A549 (cell line): ENCODE measurements around the gene RNF10. TPM values are rescaled to one million over a fixed set of nuclear protein-coding genes. Genes with fewer than 3 reads are reported as not detected.

Experiments
- ATAC-seq, 2 experiments: fragments of 200-7000 bp in 1 of 2; fragments of >200 bp in 1 of 2; cut with Nextera tagmentation in 1 of 2; cut with Tn5 transposase in 1 of 2; 3 replicates each; pipeline versions ENCODE4 v1.8.0 to v1.9.1; 2018 to 2020; ENCODE audit warnings: mild to moderate bottlenecking in 1 of 2, moderate library complexity in 1 of 2
- CTCF ChIA-PET: fragments of 300-600 bp; sonication (Branson Sonifier 250); formaldehyde crosslinking; extraction: SDS; loops from one replicate; lab custom pipeline; 2021; ENCODE audit warnings: antibody characterized with exemption, inconsistent platforms; lab: Yijun Ruan, JAX
- POLR2A ChIA-PET: fragments of 350-600 bp; formaldehyde crosslinking; extraction: SDS; loops from one replicate; lab custom pipeline; 2021; ENCODE audit warnings: antibody characterized with exemption, inconsistent platforms; lab: Yijun Ruan, JAX
- DNase-seq, 2 experiments: peaks; one replicate each; pipeline versions ENCODE4 v3.0.0 to v3.0.0-alpha.2; 2011 to 2016; ENCODE audit warnings: low read depth in 1 of 2, low spot score in 1 of 2
- FAIRE-seq: peaks from 2 replicates; lab custom pipeline; 2011; peaks lifted over from hg19 to GRCh38; lab: Jason Lieb, UNC
- H3K27ac ChIP-seq, 2 experiments: fragments of >200 bp; sonication (Bioruptor Twin); formaldehyde crosslinking; 3 replicates each; pipeline ENCODE4 v1.5.1; 2016 to 2017
- H3K4me1 ChIP-seq: fragments of >200 bp; sonication (Bioruptor Twin); formaldehyde crosslinking; 3 replicates; pipeline ENCODE4 v1.6.1; 2016
- H3K4me2 ChIP-seq: fragments of >200 bp; sonication (Bioruptor Twin); formaldehyde crosslinking; 3 replicates; pipeline ENCODE4 v1.6.1; 2016
- H3K4me3 ChIP-seq: fragments of >200 bp; sonication (Bioruptor Twin); formaldehyde crosslinking; 3 replicates; pipeline ENCODE4 v1.5.1; 2016
- H3K9me3 ChIP-seq: fragments of >200 bp; sonication (Bioruptor Twin); formaldehyde crosslinking; 3 replicates; pipeline ENCODE4 v1.6.1; 2016
- CEBPB ChIP-seq, 2 experiments: fragments of >200 bp in 1 of 2; sonication (Bioruptor Twin) in 1 of 2; formaldehyde crosslinking in 1 of 2; IDR thresholded peaks; 2 replicates each; pipeline ENCODE4 v1.6.1; 2012 to 2016
- CHD4 ChIP-seq: fragments of 200-600 bp; sonication (generic); IDR thresholded peaks from 2 replicates; pipeline ENCODE4 v1.6.1; 2016; ENCODE audit warnings: antibody characterized with exemption, mild to moderate bottlenecking, borderline replicate concordance
- EHMT2 ChIP-seq: fragments of 200-600 bp; sonication (generic); IDR thresholded peaks from 2 replicates; pipeline ENCODE4 v1.6.1; 2016; ENCODE audit warnings: antibody characterized with exemption, low read depth, mild to moderate bottlenecking, moderate library complexity
- ESRRA ChIP-seq: fragments of 150-350 bp; IDR thresholded peaks from 2 replicates; pipeline ENCODE4 v1.6.1; 2014; ENCODE audit warnings: mild to moderate bottlenecking, low read length, borderline replicate concordance
- FOXS1 ChIP-seq: fragments of 250-450 bp; sonication (Bioruptor Pico); IDR thresholded peaks from 2 replicates; pipeline ENCODE4 v1.5.0; 2020; ENCODE audit warnings: mild to moderate bottlenecking, moderate library complexity
- GATA3 ChIP-seq: IDR thresholded peaks from 2 replicates; pipeline ENCODE4 v1.6.1; 2012; ENCODE audit warnings: borderline replicate concordance
- HEYL ChIP-seq: fragments of 250-450 bp; sonication (Bioruptor Pico); IDR thresholded peaks from 2 replicates; pipeline ENCODE4 v1.8.0; 2021; ENCODE audit warnings: mild to moderate bottlenecking, moderate library complexity
- HOXA7 ChIP-seq: fragments of 250-450 bp; sonication (Bioruptor Pico); IDR thresholded peaks from 2 replicates; pipeline ENCODE4 v1.5.0; 2020; ENCODE audit warnings: mild to moderate bottlenecking, moderate library complexity
- JUNB ChIP-seq: fragments of >200 bp; sonication (Bioruptor Twin); formaldehyde crosslinking; IDR thresholded peaks from 2 replicates; pipeline ENCODE4 v1.6.1; 2016
- KDM5A ChIP-seq: fragments of 200-600 bp; sonication (generic); IDR thresholded peaks from 2 replicates; pipeline ENCODE4 v1.6.1; 2016; ENCODE audit warnings: antibody characterized with exemption, mild to moderate bottlenecking
- MAZ ChIP-seq: fragments of 150-350 bp; IDR thresholded peaks from 2 replicates; pipeline ENCODE4 v1.6.1; 2014; ENCODE audit warnings: antibody characterized with exemption, low read depth, low read length, borderline replicate concordance
- NR3C1 ChIP-seq: fragments of >200 bp; sonication (Bioruptor Twin); formaldehyde crosslinking; IDR thresholded peaks from 3 replicates; pipeline ENCODE4 v1.6.1; 2017
- POLR2AphosphoS2 ChIP-seq: conservative IDR thresholded peaks from 2 replicates; pipeline ENCODE4 v1.6.1; 2012; ENCODE audit warnings: low read length, improper control_type of control experiment, inconsistent platforms
- RARB ChIP-seq: fragments of 250-450 bp; sonication (Bioruptor Pico); IDR thresholded peaks from 2 replicates; pipeline ENCODE4 v1.8.0; 2021; ENCODE audit warnings: mild to moderate bottlenecking, moderate library complexity
- RNF2 ChIP-seq: fragments of 200-600 bp; sonication (generic); IDR thresholded peaks from 2 replicates; pipeline ENCODE4 v1.6.1; 2016; ENCODE audit warnings: low read depth, mild to moderate bottlenecking, antibody characterized with exemption, moderate library complexity, borderline replicate concordance
- SREBF2 ChIP-seq: fragments of 450-650 bp; IDR thresholded peaks from 2 replicates; pipeline ENCODE4 v1.6.1; 2014; ENCODE audit warnings: mild to moderate bottlenecking, moderate library complexity
- WGBS: methylation state at CpG from one replicate; pipeline ENCODE4 v1.1.6; 2017; ENCODE audit errors: missing lambda C conversion rate; 5-methylcytosine and 5-hydroxymethylcytosine counted together
- polyA plus RNA-seq, 4 experiments: library from polyadenylated mRNA; depleted of rRNA in 3 of 4; stranded (reverse); fragments of >200 nt; fragmentation: RNase III in 1 of 4; extraction: RNeasy Plus Mini Kit Qiagen cat#74134 plus additional on column Dnase treatment in 1 of 4; gene quantifications; 2 replicates in 3 of 4; 3 replicates in 1 of 4; pipeline ENCODE4 v1.2.3, GENCODE V29; 2011 to 2017
- TF ChIP-seq, protein P1 (sequence below): fragments of >200 bp; sonication (Bioruptor Twin); formaldehyde crosslinking; IDR thresholded peaks from 2 replicates; pipeline ENCODE4 v1.6.1; 2016
- TF ChIP-seq, protein P2 (sequence below): IDR thresholded peaks from 2 replicates; pipeline ENCODE4 v1.6.1; 2012
- TF ChIP-seq, protein P3 (sequence below): IDR thresholded peaks from 2 replicates; pipeline ENCODE4 v1.6.1; 2012; ENCODE audit warnings: low read depth, borderline replicate concordance

Gene RNF10
- polyA plus RNA-seq, 2 of the 4 experiments (the other 2 are of a cell fraction) = 87.0 to 118 TPM

DNA sequence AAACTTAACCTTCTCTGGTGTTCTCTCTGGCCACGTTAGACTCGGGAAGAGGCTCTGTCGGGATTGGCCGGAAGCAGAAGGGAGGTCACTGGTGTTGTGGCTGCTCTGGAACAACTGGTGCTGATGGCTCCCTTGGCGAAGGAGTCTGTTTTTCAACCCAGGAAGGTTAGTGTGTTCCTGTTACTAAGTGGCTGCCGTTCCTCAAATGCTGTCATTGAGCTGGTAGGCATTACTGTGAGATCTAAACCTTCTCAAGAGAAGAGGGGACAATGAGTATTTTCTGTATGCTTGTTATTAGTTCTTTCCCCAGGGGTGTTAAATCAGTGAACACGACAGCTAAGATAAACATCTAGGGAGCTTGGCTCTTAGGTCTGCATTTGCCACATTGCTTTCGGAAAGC lies 28.8 kb downstream of the RNF10 start:
- no peak for TF ChIP-seq RARB (CRISPR knock-in tag)
- FAIRE-seq (no peak), ATAC-seq (no peak), DNase-seq (no peak)
- Histone ChIP-seq H3K9me3 (no peaks in the 10 kb centered on the region), H3K4me2 (no peak overlapping the region), H3K27ac (no peak overlapping the region), H3K4me3 (no peak overlapping the region), H3K4me1 (no peaks in the 10 kb centered on the region)
- POLR2A ChIA-PET = interaction anchor here (0.6 kb wide), 1 partner anchor 10 kb away, joined by 3 read pairs; no protein-coding TSS in a partner anchor
- WGBS = 94% methylated on average over 8 of the region's 8 CpGs
- CTCF ChIA-PET = interaction anchor here (0.6 to 1.7 kb wide), 2 partner anchors 24 to 316 kb away, joined by 3 to 4 read pairs; no protein-coding TSS in a partner anchor

DNA sequence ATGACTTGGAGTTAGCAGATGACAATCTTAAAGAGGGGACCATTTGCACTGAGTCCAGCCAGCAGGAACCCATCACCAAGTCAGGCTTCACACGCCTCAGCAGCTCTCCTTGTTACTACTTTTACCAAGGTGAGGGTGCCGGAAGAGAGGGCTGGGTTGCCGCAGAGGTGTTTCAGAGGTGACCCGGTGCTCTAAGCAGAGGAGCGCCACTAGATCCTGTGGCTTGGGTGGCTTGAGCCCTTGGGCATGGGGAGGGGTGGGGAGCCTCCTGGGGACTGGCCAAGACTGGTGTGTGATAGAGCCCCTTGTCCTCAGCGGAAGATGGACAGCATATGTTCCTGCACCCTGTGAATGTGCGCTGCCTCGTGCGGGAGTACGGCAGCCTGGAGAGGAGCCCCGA lies 29.3 kb downstream of the RNF10 start:
- WGBS = 96% methylated on average over 10 of the region's 11 CpGs
- H3K4me3 ChIP-seq = no peak overlapping the region
- FAIRE-seq (no peak), DNase-seq (no peak), ATAC-seq (no peak)
- TF ChIP-seq GATA3 = no peak
- no peak for TF ChIP-seq EHMT2
- no peak for TF ChIP-seq HOXA7 (CRISPR knock-in tag)
- no peak for TF ChIP-seq FOXS1 (CRISPR knock-in tag)
- TF ChIP-seq HEYL (CRISPR knock-in tag) = no peak
- TF ChIP-seq, protein P1, sequence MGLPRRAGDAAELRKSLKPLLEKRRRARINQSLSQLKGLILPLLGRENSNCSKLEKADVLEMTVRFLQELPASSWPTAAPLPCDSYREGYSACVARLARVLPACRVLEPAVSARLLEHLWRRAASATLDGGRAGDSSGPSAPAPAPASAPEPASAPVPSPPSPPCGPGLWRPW = no peak
- no peak for TF ChIP-seq CHD4
- TF ChIP-seq CEBPB (IDR thresholded peaks at IDR 0.05) = no peak
- no peak for TF ChIP-seq RARB (CRISPR knock-in tag)
- TF ChIP-seq, protein P2, sequence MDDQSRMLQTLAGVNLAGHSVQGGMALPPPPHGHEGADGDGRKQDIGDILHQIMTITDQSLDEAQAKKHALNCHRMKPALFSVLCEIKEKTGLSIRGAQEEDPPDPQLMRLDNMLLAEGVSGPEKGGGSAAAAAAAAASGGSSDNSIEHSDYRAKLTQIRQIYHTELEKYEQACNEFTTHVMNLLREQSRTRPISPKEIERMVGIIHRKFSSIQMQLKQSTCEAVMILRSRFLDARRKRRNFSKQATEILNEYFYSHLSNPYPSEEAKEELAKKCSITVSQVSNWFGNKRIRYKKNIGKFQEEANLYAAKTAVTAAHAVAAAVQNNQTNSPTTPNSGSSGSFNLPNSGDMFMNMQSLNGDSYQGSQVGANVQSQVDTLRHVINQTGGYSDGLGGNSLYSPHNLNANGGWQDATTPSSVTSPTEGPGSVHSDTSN = no peak
- POLR2A ChIA-PET = interaction anchor here (0.6 kb wide), 1 partner anchor 11 kb away, joined by 3 read pairs; no protein-coding TSS in a partner anchor
- no peaks in the 10 kb centered on the region for H3K4me1 ChIP-seq
- no peaks in the 10 kb centered on the region for H3K9me3 ChIP-seq
- no peak overlapping the region for H3K27ac ChIP-seq
- CTCF ChIA-PET = interaction anchor here (1.7 to 2.5 kb wide), 2 partner anchors 19 to 25 kb away, joined by 4 to 5 read pairs; no protein-coding TSS in a partner anchor
- H3K4me2 ChIP-seq = no peak overlapping the region

DNA sequence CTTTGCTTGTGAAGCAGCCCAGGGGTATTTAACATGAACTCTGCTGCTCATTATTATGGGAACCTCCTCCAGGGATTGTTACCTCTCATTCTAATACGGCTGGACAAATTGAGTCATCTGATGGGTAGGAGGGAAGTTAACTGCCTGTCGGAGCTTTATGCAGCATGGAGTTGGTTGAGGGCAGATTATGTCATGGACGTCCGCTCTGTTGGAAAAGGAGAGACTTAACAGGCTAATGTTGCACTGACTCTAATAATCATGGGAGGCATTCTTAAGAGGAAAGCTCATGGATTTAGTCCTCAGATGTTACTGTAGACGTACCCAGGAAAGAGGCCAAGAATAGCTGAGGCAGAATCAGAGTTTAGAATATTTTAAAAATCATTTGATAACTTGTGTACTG lies 37.1 kb downstream of the RNF10 start:
- no peak for DNase-seq
- ATAC-seq = no peak
- H3K9me3 ChIP-seq = no peaks in the 10 kb centered on the region
- TF ChIP-seq, protein P1 = no peak
- TF ChIP-seq, protein P3, sequence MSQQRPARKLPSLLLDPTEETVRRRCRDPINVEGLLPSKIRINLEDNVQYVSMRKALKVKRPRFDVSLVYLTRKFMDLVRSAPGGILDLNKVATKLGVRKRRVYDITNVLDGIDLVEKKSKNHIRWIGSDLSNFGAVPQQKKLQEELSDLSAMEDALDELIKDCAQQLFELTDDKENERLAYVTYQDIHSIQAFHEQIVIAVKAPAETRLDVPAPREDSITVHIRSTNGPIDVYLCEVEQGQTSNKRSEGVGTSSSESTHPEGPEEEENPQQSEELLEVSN = no peak
- no peak for TF ChIP-seq SREBF2
- TF ChIP-seq, protein P2 = no peak
- TF ChIP-seq KDM5A = no peak
- no peak for TF ChIP-seq RNF2
- TF ChIP-seq ESRRA = no peak
- TF ChIP-seq POLR2AphosphoS2 = no peak
- TF ChIP-seq MAZ = no peak
- no peak for TF ChIP-seq NR3C1
- no peak for TF ChIP-seq CEBPB (IDR thresholded peaks at IDR 0.05)
- TF ChIP-seq JUNB = no peak
- TF ChIP-seq, all 56 proteins: peak for 0
- ChIA-PET CTCF (interaction anchor here (1.7 to 4.7 kb wide), 3 partner anchors 10 to 401 kb away, joined by 4 to 42 read pairs (median 4); partner anchors contain the start of gene POP5), POLR2A (interaction anchor here (1.2 kb wide), 1 partner anchor 10 kb away, joined by 5 read pairs; the partner anchor contains the start of gene POP5)
- FAIRE-seq = no peak
- Histone ChIP-seq H3K4me1 (no peaks in the 10 kb centered on the region), H3K4me3 (no peak overlapping the region), H3K4me2 (no peak overlapping the region), H3K27ac (no peak overlapping the region)
- 75% methylated on average over 5 of the region's 5 CpGs for WGBS
